ENCODE measurements around the gene CLIC6. TPM values are rescaled to one million over a fixed set of nuclear protein-coding genes. Genes with fewer than 3 reads are reported as not detected.

CLIC6 gene
- total and polyA plus RNA-seq, 2 of the 4 experiments (the other 2 are of a cell fraction), result not detected

DNA sequence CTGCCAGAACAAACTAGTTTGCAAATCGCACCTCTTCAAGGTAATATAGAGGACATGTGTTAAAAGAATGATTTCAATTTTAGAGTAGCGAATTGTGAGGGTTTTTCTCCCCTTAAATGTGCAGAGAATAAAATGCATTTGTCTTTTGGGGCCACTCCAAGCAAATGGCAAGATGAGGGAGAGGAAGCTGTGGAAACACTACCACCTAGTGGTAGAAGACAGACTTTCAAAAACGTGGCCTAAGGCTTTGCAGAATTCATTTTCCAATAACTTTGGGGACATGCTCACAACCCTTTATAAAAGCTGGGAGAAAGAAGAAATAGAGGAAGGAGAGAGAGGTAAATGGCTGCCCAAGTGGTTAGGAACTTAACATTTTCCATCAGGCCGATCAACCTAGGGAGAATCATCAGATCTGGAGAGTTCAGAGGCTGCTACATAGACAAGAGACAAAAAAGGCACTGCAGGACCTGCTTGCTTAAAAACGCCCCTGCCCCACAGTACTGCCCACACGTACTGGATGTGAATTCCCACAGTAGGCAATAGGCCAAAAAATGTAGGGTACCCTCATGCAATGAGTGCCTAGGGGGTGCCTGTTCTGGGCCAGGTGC is 38.2 kb upstream of the CLIC6 start:
- Histone ChIP-seq H3K9me1 (ENCODE audit: insufficient read depth, low read length) (no peaks in the 10 kb centered on the region), H3K18ac (ENCODE audit: low read depth, low read length) (no peak overlapping the region), H2BK5ac (ENCODE audit: low read depth, low read length, poor library complexity, severe bottlenecking) (no peak overlapping the region), H3K27ac (ENCODE audit: insufficient read depth, low read length) (no peak overlapping the region), H3K56ac (ENCODE audit: extremely low read depth, insufficient read depth, low read length) (no peak overlapping the region), H2BK20ac (ENCODE audit: low read depth, low read length) (no peak overlapping the region), H3K4me3 (ENCODE audit: insufficient read depth, low read depth, low read length) (no peak overlapping the region), H3K14ac (replicated peaks; ENCODE audit: low read depth, low read length) (no peak overlapping the region), H3K4ac (ENCODE audit: low read depth, low read length) (no peak overlapping the region), H4K8ac (ENCODE audit: low read depth in 2 of 2, low read length in 2 of 2) (no peak overlapping the region), H3K23ac (ENCODE audit: low read depth, low read length) (no peak overlapping the region), H4K5ac (ENCODE audit: low read depth, low read length) (no peak overlapping the region), H2AK5ac (ENCODE audit: low read depth, low read length) (no peak overlapping the region), H3K9ac (ENCODE audit: low read depth, low read length) (no peak overlapping the region), H2AK9ac (replicated peaks; ENCODE audit: low read depth, low read length, poor library complexity) (no peak overlapping the region), H3K9me3 (ENCODE audit: control insufficient read depth, insufficient read depth, low read length) (0 out of 2 replicates have a peak, but pooled peaks cover 2% of the 10 kb centered on the region), H2AFZ (replicated peaks; ENCODE audit: low read length, poor library complexity) (no peak overlapping the region), H4K20me1 (ENCODE audit: insufficient read depth, low read length) (no peaks in the 10 kb centered on the region; the same call in 1 of the 2 replicates), H2BK120ac (ENCODE audit: low read depth, low read length) (no peak overlapping the region), H3K36me3 (ENCODE audit: control insufficient read depth, insufficient read depth, low read length) (no peaks in the 10 kb centered on the region), H2BK15ac (ENCODE audit: low read depth, low read length) (no peak overlapping the region), H3K4me1 (ENCODE audit: control insufficient read depth, insufficient read depth, low read length) (no peaks in the 10 kb centered on the region), H4K91ac (ENCODE audit: insufficient read depth, low read depth, low read length) (no peak overlapping the region), H3K27me3 (ENCODE audit: control insufficient read depth, insufficient read depth, low read length) (peaks cover 59% of the 10 kb centered on the region), H3K79me1 (ENCODE audit: low read depth in 1 of 2, low read length in 2 of 2) (no peaks in the 10 kb centered on the region), H3K4me2 (ENCODE audit: low read depth, low read length) (no peak overlapping the region)
- intact Hi-C loops (cut with micrococcal nuclease) (loop anchor here (1.0 kb wide), 1 partner anchor 263 kb away; no protein-coding TSS in a partner anchor), in situ Hi-C loops (cut with MboI; ENCODE audit: low sequenced_read_pairs) (no loop called here), dilution Hi-C loops (cut with HindIII; ENCODE audit: low sequenced_read_pairs, unreplicated experiment) (no loop called here)
- POLR2A ChIA-PET (ENCODE audit: unreplicated experiment), result no interaction called here
- CTCF ChIA-PET, result interaction anchor here (0.7 to 1.6 kb wide), 4 partner anchors 9 to 61 kb away, joined by 3 to 5 read pairs (median 4); no protein-coding TSS in a partner anchor
- TF ChIP-seq RAD21 (IDR thresholded peaks at IDR 0.05; ENCODE audit: low read length), result peak; percentile 98
- TF ChIP-seq CHD1 (IDR thresholded peaks at IDR 0.05; ENCODE audit: low read depth, low read length), result no peak
- peak; percentile 85 for TF ChIP-seq SMC3 (IDR thresholded peaks at IDR 0.05; ENCODE audit: low read depth, low read length)
- TF ChIP-seq BHLHE40 (IDR thresholded peaks at IDR 0.05; ENCODE audit: low read depth, low read length), result no peak
- 0 out of 2 replicates have a peak, but pooled peaks have one; percentile 29 for TF ChIP-seq POLR2A (IDR thresholded peaks at IDR 0.05; ENCODE audit: low read depth, low read length)
- TF ChIP-seq, protein P1, sequence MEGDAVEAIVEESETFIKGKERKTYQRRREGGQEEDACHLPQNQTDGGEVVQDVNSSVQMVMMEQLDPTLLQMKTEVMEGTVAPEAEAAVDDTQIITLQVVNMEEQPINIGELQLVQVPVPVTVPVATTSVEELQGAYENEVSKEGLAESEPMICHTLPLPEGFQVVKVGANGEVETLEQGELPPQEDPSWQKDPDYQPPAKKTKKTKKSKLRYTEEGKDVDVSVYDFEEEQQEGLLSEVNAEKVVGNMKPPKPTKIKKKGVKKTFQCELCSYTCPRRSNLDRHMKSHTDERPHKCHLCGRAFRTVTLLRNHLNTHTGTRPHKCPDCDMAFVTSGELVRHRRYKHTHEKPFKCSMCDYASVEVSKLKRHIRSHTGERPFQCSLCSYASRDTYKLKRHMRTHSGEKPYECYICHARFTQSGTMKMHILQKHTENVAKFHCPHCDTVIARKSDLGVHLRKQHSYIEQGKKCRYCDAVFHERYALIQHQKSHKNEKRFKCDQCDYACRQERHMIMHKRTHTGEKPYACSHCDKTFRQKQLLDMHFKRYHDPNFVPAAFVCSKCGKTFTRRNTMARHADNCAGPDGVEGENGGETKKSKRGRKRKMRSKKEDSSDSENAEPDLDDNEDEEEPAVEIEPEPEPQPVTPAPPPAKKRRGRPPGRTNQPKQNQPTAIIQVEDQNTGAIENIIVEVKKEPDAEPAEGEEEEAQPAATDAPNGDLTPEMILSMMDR (conservative IDR thresholded peaks at IDR 0.05; ENCODE audit: low read depth, low read length), result peak; percentile 92
- no peak for TF ChIP-seq NFE2L2 (IDR thresholded peaks at IDR 0.05; ENCODE audit: low read depth, low read length)
- TF ChIP-seq RCOR1 (IDR thresholded peaks at IDR 0.05; ENCODE audit: insufficient replicate concordance, low read length), result no peak
- ATAC-seq (ENCODE audit: low read depth) (peak; percentile 76), DNase-seq (peak; percentile 60)
- no CpG with 5 or more reads among the region's 6 CpGs for WGBS, 2 experiments (ENCODE audit: extremely low coverage in 2 of 2, insufficient read length in 1 of 2)
- BruUV-seq (replicated peaks), result no TSS peak

All from IMR-90 (cell line).